ENCODE measurements around the gene TYK2. TPM values are rescaled to one million over a fixed set of nuclear protein-coding genes. Genes with fewer than 3 reads are reported as not detected.

TYK2 gene
- total and polyA plus RNA-seq, 8 donors: 120 to 185 (median 151) TPM

DNA sequence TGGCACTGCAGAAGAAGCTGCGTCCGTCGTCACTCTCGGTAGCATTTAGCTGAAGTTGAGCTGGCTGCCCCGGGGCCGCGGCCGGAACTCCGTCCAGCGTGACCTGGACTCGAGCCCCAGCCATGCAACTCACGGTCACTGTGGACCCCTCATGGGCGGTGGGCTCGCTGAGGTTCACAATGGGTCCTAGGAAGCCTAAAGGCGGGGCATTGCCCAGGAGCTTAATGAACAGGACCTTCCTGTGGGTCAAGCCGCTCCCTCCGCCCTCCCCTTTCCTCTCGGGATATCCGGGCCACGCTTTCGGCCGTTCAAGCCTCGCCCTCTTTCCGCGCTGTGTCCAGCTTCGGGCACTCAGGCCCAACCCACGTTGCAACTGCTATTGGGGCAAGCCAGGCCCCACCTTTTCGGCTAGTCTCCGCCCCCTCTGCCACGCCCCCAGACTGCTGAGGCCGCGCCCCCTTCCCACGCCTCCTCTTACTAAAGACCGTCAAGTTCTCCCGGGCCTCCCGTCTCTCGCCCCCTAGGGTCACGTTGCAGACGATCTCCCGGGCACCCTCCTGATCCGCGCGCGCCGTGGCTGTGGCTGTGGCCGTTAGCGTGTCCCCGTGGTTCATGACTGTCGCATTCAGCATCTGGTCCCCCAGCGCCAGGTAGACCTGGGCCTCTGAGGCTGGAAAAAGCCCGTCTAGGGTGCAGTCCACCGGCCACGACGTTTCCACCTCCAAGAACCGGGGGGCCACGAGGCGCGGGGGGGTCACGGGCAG lies 45.6 kb downstream of the TYK2 start:
- peak; percentile 85 for ATAC-seq
- H3K4me1 ChIP-seq: peaks cover 10 to 70% of the 10 kb centered on the region in 2 donors
- no peaks in the 10 kb centered on the region for H3K9me3 ChIP-seq
- H3K4me3 ChIP-seq: peak overlapping the region; percentile 71 to 82
- H3K27ac ChIP-seq: peak overlapping the region; percentile 87
- TF ChIP-seq, protein P1, sequence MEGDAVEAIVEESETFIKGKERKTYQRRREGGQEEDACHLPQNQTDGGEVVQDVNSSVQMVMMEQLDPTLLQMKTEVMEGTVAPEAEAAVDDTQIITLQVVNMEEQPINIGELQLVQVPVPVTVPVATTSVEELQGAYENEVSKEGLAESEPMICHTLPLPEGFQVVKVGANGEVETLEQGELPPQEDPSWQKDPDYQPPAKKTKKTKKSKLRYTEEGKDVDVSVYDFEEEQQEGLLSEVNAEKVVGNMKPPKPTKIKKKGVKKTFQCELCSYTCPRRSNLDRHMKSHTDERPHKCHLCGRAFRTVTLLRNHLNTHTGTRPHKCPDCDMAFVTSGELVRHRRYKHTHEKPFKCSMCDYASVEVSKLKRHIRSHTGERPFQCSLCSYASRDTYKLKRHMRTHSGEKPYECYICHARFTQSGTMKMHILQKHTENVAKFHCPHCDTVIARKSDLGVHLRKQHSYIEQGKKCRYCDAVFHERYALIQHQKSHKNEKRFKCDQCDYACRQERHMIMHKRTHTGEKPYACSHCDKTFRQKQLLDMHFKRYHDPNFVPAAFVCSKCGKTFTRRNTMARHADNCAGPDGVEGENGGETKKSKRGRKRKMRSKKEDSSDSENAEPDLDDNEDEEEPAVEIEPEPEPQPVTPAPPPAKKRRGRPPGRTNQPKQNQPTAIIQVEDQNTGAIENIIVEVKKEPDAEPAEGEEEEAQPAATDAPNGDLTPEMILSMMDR (IDR thresholded peaks at IDR 0.05): no peak
- intact Hi-C loops (cut with DNase I): no loop called here
- DNase-seq: peak; percentile 87 to 95 (median 94)
- H3K36me3 ChIP-seq: peaks cover 0 to 20% of the 10 kb centered on the region in 2 donors
- no peaks in the 10 kb centered on the region for H3K27me3 ChIP-seq

DNA sequence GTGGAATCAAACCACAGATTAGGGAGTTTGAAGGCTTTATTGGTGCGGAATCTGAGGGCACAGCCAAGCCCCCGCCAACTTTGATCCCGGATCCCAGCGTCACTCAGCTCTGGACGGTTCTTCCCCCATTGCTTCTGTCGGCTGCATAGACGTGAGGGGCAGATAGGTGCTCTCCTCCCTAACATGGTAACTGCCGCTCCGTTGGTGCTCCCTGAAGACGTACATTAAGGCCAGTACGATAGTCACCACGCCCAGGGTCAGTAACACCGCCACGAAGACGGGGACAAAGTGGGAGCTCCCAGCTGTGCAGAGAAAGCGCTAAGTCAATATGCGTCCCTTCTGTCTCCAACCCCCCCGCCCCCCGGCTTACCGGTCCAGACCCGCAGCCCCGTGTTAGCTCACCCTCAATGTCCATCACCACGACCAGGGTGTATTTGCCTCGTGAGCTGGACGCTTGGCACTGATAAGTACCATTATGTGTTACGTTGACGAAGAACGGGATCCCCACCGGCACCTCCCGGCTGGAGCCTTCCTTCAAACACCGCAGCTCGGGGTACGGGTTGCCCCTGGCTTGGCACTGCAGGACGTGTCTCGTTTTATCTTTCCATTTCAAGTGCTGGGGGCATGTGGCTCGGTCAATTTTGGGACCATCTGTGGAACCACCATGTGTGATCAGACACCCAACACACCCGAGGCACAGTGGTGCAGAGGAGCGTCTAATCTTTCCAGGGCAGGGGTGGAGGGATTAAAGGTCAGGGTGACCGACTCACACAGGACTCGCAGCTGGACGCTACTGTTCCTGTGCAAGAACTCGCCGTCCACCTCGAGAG lies 46.4 kb downstream of the TYK2 start:
- ATAC-seq (peak; percentile 1), DNase-seq (no peak)
- peaks cover 10 to 62% of the 10 kb centered on the region in 2 donors for H3K4me1 ChIP-seq
- H3K36me3 ChIP-seq: peaks cover 0 to 28% of the 10 kb centered on the region in 2 donors
- H3K27ac ChIP-seq: peak overlapping the region; percentile 87
- intact Hi-C loops (cut with DNase I): no loop called here
- TF ChIP-seq, protein P1 (IDR thresholded peaks at IDR 0.05): no peak
- peak overlapping the region; percentile 71 to 82 for H3K4me3 ChIP-seq
- no peaks in the 10 kb centered on the region for H3K9me3 ChIP-seq
- no peaks in the 10 kb centered on the region for H3K27me3 ChIP-seq

DNA sequence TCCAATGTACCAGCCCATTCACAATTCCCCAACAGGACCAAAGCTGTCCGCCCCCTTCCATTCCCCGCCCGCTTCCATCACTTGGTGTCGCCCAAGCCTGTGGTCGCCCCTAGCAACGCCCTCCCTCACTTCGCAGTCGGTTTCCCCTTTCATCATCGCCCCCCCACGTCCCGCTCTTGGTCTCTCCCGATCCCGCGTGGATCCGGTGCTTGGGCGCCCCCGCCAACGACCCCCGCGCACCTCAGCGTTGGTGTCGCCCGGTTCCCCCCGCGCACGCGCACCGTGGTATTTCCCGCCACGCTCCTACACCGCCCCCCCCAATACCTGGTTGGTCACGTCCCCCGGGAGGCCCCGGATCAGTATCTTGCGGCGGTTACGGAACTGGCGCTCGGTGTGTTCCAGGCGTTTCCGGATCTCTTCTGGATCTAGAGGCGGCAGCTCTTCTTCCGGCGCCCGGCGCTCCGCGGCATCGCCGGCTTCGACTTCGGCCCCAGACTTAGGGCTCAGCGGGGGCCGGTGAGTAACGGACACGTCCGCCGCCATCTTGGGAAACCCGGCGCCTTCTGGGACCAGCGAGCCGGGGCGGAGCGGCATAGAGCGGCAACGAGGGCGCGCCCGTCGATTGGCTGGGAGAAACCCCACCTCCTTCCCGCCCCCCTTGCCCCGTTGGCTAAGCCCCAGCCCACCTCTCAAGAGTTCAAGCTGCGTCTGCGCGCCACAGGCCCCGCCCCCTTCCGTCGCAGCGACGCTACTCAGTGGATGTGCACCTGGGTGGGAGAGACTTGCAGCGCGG lies 47.2 kb downstream of the TYK2 start, which contains the start of gene RAVER1:
Gene RAVER1, minus strand, starts transcription at position 565 of the 793 bp plus-strand sequence. Its CDS starts 22 bp downstream, at position 543.
- no peaks in the 10 kb centered on the region for H3K27me3 ChIP-seq
- intact Hi-C loops (cut with DNase I): no loop called here
- ATAC-seq (peak; percentile 91), DNase-seq (peak; percentile 95 to 99 (median 98))
- no peaks in the 10 kb centered on the region for H3K9me3 ChIP-seq
- peak within 1 kb of the TSS; percentile 87 for H3K27ac ChIP-seq
- TF ChIP-seq, protein P1 (IDR thresholded peaks at IDR 0.05): no peak
- H3K4me1 ChIP-seq: peaks cover 10 to 55% of the 10 kb centered on the region in 2 donors
- peaks cover 0 to 36% of the 10 kb centered on the region in 2 donors for H3K36me3 ChIP-seq
- peak within 1 kb of the TSS; percentile 71 to 82 for H3K4me3 ChIP-seq

DNA sequence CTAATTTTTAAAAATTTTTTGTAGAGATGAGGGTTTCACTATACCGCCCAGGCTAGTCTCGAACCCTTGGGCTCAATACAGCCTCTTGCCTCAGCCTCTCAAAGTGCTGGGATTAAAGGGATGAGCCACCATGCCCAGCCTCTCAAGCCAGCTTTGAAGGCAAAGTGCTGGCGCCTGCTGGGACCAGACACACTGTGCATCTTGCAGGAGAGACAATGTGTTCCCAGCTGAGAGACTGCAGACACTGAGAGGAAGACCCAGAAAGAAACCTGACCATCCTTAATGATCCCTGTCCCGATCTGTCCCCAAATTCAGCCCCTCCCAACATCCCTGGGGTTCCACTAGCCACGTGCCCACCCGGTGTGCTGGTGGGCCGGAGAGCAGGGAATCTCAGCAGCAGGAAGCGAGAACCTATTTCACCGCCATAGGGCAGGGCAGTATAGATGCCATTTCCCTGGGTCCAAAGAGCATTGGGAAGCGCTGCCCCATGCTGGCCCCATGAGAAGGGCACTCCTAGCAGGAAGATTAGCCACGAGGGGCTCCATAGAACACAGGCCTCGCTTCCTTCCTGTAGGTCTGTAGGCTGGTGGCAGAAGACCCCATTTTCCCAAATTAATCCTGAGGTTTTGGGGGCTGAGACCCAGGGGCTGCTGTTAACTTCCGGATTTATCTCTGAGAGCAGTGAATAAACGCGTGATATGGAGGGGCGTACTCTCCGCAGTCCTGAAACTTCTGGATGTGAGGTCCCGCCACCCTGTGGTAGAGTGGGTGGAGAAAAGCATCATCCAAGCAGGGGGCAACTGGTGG lies 48.0 kb downstream of the TYK2 start:
- intact Hi-C loops (cut with DNase I): no loop called here
- no peaks in the 10 kb centered on the region for H3K27me3 ChIP-seq
- peak overlapping the region; percentile 87 for H3K27ac ChIP-seq
- TF ChIP-seq, protein P1 (IDR thresholded peaks at IDR 0.05): no peak
- peaks cover 0 to 44% of the 10 kb centered on the region in 2 donors for H3K36me3 ChIP-seq
- H3K4me3 ChIP-seq: peak overlapping the region; percentile 71 to 82
- H3K9me3 ChIP-seq: no peaks in the 10 kb centered on the region
- peaks cover 10 to 47% of the 10 kb centered on the region in 2 donors for H3K4me1 ChIP-seq
- DNase-seq: no peak
- no peak for ATAC-seq
